ENCODE data around the gene C9orf43.
"Not testable (repeated sequence)": the region's sequence is repeated elsewhere in the genome, so short reads cannot be mapped to it uniquely, and the experiment has no call there.

DNA sequence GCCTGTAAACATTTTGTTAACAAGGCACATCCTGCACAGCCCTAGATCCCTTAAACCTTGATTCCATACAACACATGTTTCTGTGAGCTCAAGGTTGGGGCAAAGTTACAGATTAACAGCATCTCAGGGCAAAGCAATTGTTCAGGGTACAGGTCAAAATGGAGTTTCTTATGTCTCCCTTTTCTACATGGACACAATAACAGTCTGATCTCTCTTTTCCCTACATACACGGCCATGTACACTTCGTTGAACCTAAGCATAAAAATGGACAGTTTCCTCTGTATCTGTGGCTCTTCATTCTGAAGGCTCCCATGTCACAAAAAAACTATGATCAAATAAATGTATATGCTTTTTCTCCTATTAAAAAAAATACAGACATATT, 30.7 kb upstream of the C9orf43 start:
- TF ChIP-seq, protein P1, sequence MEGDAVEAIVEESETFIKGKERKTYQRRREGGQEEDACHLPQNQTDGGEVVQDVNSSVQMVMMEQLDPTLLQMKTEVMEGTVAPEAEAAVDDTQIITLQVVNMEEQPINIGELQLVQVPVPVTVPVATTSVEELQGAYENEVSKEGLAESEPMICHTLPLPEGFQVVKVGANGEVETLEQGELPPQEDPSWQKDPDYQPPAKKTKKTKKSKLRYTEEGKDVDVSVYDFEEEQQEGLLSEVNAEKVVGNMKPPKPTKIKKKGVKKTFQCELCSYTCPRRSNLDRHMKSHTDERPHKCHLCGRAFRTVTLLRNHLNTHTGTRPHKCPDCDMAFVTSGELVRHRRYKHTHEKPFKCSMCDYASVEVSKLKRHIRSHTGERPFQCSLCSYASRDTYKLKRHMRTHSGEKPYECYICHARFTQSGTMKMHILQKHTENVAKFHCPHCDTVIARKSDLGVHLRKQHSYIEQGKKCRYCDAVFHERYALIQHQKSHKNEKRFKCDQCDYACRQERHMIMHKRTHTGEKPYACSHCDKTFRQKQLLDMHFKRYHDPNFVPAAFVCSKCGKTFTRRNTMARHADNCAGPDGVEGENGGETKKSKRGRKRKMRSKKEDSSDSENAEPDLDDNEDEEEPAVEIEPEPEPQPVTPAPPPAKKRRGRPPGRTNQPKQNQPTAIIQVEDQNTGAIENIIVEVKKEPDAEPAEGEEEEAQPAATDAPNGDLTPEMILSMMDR (IDR thresholded peaks at IDR 0.05): not testable (repeated sequence)
- not testable (repeated sequence) for TF ChIP-seq POLR2A (IDR thresholded peaks at IDR 0.05)
